GM12873 (cell line): ENCODE measurements around the gene RNF224.

Source experiments
- TF ChIP-seq, protein P1 (sequence below): IDR thresholded peaks from 2 replicates; pipeline ENCODE4 v1.5.1; 2012; ENCODE audit warnings: low read depth, mild to moderate bottlenecking, moderate library complexity, low read length, control low read depth; ENCODE audit not compliant: insufficient read depth; ENCODE audit errors: missing control alignments

RNF224 gene

DNA sequence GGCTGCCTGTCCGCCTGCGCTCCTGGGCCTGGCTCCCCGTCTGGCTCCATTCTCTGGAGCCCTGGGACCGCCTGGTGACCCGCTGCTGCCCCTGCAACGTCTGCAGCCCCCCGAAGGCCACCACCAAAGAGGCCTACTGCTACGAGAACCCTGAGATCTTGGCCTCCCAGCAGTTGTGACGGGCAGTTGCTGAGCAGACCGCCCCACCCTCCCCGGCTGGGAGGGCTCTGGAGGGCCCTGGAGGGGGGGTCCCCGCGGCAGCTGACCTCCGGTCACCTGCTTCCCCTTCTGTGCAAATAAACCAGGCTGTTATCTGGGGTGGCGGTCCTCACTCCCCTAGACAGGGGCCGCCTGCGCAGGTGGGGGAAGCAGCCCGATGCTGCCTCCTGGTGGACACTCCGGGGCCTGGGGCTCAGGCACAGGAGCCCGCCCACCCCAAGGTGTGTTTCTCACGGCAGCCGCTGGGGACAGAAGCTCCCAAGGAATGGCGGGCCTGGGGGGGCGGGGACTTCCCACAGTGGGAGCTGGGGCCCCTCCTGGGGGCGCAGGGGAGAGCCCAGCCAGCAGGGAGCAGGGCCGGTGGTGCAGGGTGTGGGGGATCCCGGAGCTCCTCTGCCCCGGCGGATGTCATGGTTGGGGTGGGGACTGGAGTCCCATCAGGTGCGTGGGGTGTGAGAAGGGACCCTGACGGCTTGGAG, 9.1 kb downstream of the RNF224 start:
- TF ChIP-seq, protein P1, sequence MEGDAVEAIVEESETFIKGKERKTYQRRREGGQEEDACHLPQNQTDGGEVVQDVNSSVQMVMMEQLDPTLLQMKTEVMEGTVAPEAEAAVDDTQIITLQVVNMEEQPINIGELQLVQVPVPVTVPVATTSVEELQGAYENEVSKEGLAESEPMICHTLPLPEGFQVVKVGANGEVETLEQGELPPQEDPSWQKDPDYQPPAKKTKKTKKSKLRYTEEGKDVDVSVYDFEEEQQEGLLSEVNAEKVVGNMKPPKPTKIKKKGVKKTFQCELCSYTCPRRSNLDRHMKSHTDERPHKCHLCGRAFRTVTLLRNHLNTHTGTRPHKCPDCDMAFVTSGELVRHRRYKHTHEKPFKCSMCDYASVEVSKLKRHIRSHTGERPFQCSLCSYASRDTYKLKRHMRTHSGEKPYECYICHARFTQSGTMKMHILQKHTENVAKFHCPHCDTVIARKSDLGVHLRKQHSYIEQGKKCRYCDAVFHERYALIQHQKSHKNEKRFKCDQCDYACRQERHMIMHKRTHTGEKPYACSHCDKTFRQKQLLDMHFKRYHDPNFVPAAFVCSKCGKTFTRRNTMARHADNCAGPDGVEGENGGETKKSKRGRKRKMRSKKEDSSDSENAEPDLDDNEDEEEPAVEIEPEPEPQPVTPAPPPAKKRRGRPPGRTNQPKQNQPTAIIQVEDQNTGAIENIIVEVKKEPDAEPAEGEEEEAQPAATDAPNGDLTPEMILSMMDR = peak; percentile 94

DNA sequence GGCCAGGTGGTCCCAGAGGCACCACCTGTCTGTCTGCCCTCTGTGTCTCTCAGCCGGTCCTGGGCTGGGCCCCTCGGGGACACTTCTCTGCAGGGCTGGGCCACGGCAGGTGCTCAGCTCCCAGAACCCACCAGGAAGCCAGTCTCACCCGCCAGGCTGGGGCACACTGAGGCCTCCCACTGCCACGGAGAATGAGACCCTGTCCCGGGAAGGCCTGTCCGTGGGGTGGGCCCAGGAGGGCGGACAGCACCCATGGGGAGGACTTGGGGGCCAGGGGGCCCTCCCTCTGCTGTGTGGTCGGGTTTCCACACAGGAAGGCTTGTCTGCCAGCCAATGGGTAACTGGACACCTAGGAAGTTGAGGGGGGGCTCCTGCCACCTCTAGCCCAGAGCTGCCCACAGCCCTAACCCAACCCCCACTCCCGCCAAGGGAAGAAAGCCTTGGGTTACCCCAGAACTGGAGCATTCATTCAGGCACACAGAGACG, 9.7 kb downstream of the RNF224 start:
- TF ChIP-seq, protein P1 = no peak

DNA sequence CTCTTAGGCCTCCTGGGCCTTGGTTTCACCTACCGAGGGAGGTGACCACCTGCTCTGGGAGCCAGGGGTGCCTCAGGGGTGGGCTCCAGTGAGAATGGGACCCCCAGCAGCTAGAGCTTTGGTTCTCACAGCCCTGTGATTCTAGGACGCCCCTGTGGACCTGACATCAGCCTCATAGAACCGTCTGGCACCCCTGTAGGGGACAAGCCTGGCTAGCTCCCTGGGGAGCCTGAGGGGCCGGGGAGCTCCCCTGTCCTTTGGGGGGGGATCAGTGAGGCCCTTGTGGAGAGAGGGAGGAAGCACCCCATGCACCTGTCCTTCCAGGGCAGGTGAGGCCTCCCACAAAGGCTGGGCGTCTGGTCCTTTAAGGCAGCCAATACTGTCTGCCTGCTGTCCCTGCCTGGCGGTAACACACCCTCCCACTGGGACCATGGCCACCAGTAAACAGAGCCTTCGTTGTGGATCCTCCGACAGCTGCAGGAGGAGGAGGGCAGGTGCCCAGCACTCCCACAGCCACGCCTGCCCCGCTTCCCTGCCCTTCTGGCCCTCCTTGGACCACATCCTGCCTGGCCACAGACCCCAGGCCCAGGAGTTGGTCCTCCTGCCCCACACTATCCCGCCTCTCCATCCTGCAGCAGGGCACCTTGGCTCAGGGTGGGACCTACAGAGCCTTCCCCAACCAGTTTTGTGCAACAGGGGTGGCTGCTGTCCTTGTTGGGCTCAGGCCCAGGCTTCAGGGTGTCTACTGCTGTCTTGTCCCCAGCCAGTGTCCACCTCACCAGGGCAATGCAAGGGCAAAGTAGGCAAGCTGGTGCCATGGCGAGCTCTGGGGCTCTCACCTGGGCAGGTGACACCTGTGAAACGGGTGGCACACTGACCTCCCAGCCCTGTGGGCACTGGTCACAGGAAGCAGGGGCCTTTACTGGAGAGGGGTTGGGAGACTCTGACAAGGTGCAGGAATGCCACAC, 10.7 kb downstream of the RNF224 start:
- TF ChIP-seq, protein P1 = no peak

DNA sequence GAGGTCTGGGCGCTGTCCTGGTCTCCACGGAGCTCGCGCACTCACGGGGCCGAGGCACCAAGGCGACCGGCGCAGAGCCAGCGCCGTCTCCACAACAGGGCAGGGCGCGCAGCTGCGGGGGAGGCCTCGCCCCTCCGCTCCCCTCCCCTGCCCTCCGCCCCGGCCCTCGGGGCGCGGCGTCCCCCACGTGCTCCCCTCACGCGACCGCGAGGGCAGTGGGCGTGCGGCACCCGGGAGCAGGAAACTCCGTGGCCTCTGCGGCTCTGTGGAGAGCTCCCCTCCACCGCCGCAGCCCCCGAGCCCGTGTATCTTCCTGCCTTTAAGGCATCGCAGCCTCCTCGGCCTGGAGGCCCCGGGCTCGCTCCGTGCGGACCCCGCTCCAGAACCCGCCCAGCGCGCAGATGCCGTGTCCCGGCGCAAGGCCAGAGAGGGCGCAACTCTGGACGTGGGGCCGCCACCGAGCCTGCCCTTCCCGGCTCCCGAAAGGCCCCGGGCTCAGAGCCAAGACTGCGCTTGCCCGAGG, 13.1 kb downstream of the RNF224 start:
- TF ChIP-seq, protein P1 = no peak

DNA sequence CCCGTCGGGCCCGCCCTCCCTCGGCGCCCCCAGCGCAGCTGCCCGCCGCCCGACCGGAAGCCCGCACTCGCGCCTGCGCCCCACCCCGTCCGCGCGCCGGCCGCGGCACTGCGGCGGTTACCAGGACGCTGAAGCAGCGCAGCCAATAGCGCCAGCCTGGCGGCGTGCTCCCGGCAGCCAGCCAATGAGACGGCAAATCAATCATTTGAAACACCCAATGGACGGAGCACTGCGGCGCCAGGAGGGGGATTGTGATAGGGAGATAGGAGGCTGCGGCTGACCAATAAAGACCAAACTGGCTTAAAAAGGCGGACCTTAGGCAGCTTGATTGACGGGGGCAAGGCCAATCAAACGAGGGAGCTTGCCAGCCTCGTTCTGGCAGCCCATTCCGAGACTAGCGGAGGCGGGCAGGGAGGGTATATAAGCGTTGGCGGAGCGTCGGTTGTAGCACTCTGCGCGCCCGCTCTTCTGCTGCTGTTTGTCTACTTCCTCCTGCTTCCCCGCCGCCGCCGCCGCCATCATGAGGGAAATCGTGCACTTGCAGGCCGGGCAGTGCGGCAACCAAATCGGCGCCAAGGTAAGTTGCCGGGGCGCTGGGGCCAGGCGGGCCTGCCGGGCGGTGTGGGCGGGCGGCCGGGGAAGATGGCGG, 13.7 kb downstream of the RNF224 start, which contains the start of gene TUBB4B:
TUBB4B (plus strand) TSS at position 447 of the 649 bp plus-strand sequence; CDS start at position 521, 74 bp downstream.
- TF ChIP-seq, protein P1 = no peak

DNA sequence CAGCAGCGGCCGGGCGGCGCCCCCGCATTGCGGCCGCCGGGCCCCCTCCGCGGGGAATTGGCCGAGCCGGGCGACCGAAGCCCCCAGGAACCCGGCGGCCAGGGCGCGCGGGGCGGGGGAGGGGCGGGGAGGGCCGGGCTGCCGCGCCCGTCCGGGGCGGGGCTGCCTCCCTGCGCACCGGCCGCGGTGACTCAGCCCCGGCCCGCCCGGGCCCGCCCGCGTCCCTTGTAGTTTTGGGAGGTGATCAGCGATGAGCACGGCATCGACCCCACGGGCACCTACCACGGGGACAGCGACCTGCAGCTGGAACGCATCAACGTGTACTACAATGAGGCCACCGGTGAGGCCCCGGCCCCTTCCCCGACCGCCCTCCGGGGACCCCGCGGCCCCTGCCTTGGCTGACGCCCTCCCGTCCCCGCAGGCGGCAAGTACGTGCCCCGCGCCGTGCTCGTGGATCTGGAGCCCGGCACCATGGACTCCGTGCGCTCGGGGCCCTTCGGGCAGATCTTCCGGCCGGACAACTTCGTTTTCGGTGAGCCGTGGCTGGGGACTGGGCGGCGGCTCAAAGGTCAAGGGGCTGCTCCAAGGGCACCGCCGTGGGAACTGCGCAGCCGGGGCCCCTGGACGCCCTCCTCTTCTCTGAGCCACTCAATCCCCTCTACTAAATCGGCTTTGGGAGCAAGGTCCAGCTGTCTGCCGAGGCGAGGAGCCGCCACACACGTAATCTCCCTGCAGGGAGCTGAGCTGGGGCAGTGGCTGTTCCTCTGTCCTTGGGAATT, 14.4 kb downstream of the RNF224 start:
- TF ChIP-seq, protein P1 = no peak
